HuH-7 (cell line): ENCODE measurements around the gene AMFR.

Experiments
- DNase-seq: peaks from one replicate; pipeline ENCODE4 v3.0.0; 2011; ENCODE audit warnings: low spot score

AMFR gene

GRCh38 chr16:56425439-56425832, at the start of gene AMFR:
AMFR (minus strand) TSS chr16:56425545; CDS start chr16:56425327, 218 bp downstream.
- DNase-seq, result peak; percentile 71

GRCh38 chr16:56470666-56471065, 45.3 kb upstream of the AMFR start:
- DNase-seq, result no peak

GRCh38 chr16:56470232-56470631, 44.9 kb upstream of the AMFR start:
- DNase-seq, result no peak

GRCh38 chr16:56469748-56470147, 44.4 kb upstream of the AMFR start:
- no peak for DNase-seq

- DNase-seq, result no peak
Observed at GRCh38 chr16:56468800-56469199, 43.5 kb upstream of the AMFR start.

GRCh38 chr16:56466344-56466743, 41.0 kb upstream of the AMFR start:
- DNase-seq, result no peak

GRCh38 chr16:56463153-56463552, 37.8 kb upstream of the AMFR start:
- no peak for DNase-seq

GRCh38 chr16:56462064-56462796, 36.9 kb upstream of the AMFR start:
- no peak for DNase-seq

- DNase-seq, result no peak
Observed at GRCh38 chr16:56460101-56460500, 34.8 kb upstream of the AMFR start.

- no peak for DNase-seq
Observed at GRCh38 chr16:56457927-56458470, 32.7 kb upstream of the AMFR start.

GRCh38 chr16:56451753-56452689, 26.7 kb upstream of the AMFR start:
- DNase-seq, result peak; percentile 6

GRCh38 chr16:56450986-56451752, 25.8 kb upstream of the AMFR start, which contains the start of the genes NUDT21 and OGFOD1:
NUDT21 (minus strand) TSS chr16:56451332; CDS start chr16:56451202, 130 bp downstream.
OGFOD1 (plus strand) TSS chr16:56451554; CDS start chr16:56451613, 59 bp downstream.
- peak; percentile 90 for DNase-seq

- peak; percentile 4 for DNase-seq
Observed at GRCh38 chr16:56450275-56450985, 25.1 kb upstream of the AMFR start.

- no peak for DNase-seq
Observed at GRCh38 chr16:56448005-56448404, 22.7 kb upstream of the AMFR start.

GRCh38 chr16:56447286-56447685, 21.9 kb upstream of the AMFR start:
- DNase-seq, result no peak

GRCh38 chr16:56438038-56438437, 12.7 kb upstream of the AMFR start:
- DNase-seq, result no peak

- DNase-seq, result no peak
Observed at GRCh38 chr16:56436258-56436657, 10.9 kb upstream of the AMFR start.

GRCh38 chr16:56428091-56428490, 2.7 kb upstream of the AMFR start:
- DNase-seq, result no peak

GRCh38 chr16:56426585-56426984, 1.2 kb upstream of the AMFR start:
- DNase-seq, result no peak

- DNase-seq, result peak; percentile 17
Observed at GRCh38 chr16:56424791-56425438, 430 bp downstream of the AMFR start.

- peak; percentile 12 for DNase-seq
Observed at GRCh38 chr16:56424404-56424764, 961 bp downstream of the AMFR start.
